Neural cell (in vitro differentiated cells): ENCODE data around the gene PLBD2. TPM values are rescaled to one million over a fixed set of nuclear protein-coding genes. Genes with fewer than 3 reads are reported as not detected.

Experiments
- H2AFZ ChIP-seq: fragments of 200-600, 300-800 bp; sonication (generic), shearing (Covaris generic); 2 replicates; pipeline ENCODE4 v1.6.0; 2014; ENCODE audit warnings: low read depth, mild to moderate bottlenecking, antibody characterized with exemption, low read length, moderate library complexity
- H3F3A ChIP-seq: fragments of 200-600 bp; shearing (Covaris generic); 2 replicates; pipeline ENCODE4 v1.6.1; 2016; ENCODE audit warnings: mild to moderate bottlenecking, moderate library complexity, mixed read lengths, antibody characterized with exemption, low read length; ENCODE audit not compliant: insufficient read depth, poor library complexity, severe bottlenecking
- H3K27ac ChIP-seq: fragments of 200-600, 300-800 bp; sonication (generic), shearing (Covaris generic); 2 replicates; pipeline ENCODE4 v1.5.1; 2014; ENCODE audit warnings: mild to moderate bottlenecking, low read length, moderate library complexity
- H3K27me3 ChIP-seq: fragments of 300-800, 200-600 bp; sonication (generic), shearing (Covaris generic); 2 replicates; pipeline ENCODE4 v1.6.0; 2014; ENCODE audit warnings: mild to moderate bottlenecking, low read depth, low read length, moderate library complexity; ENCODE audit not compliant: insufficient read depth
- H3K36me3 ChIP-seq: fragments of 300-800, 200-600 bp; sonication (generic), shearing (Covaris generic); 2 replicates; pipeline ENCODE4 v1.5.1; 2014; ENCODE audit warnings: mild to moderate bottlenecking, antibody characterized with exemption, low read length, moderate library complexity; ENCODE audit not compliant: insufficient read depth
- H3K4me2 ChIP-seq: fragments of 300-800, 200-600 bp; sonication (generic), shearing (Covaris generic); 2 replicates; pipeline ENCODE4 v1.6.0; 2014; ENCODE audit warnings: mild to moderate bottlenecking, low read length
- H3K4me3 ChIP-seq: fragments of 300-800, 200-600 bp; sonication (generic), shearing (Covaris generic); 2 replicates; pipeline ENCODE4 v1.5.1; 2014; ENCODE audit warnings: mild to moderate bottlenecking, low read length, moderate library complexity
- H3K79me2 ChIP-seq: fragments of 200-600 bp; shearing (Covaris generic); replicated peaks from 2 replicates; pipeline ENCODE4 v1.6.0; 2014; ENCODE audit warnings: mild to moderate bottlenecking, low read length, moderate library complexity; ENCODE audit not compliant: insufficient read depth
- H3K9ac ChIP-seq: fragments of 300-800, 200-600 bp; sonication (generic), shearing (Covaris generic); 2 replicates; pipeline ENCODE4 v1.6.1; 2016; ENCODE audit warnings: mild to moderate bottlenecking, low read length, mixed read lengths
- H3K9me2 ChIP-seq: fragments of 200-600 bp; shearing (Covaris generic); 2 replicates; pipeline ENCODE4 v1.6.1; 2016; ENCODE audit warnings: mild to moderate bottlenecking, low read length, mixed read lengths; ENCODE audit not compliant: insufficient read depth
- H3K9me3 ChIP-seq: fragments of 200-600, 300-800 bp; sonication (generic), shearing (Covaris generic); 2 replicates; pipeline ENCODE4 v1.6.1; 2016; ENCODE audit warnings: mild to moderate bottlenecking, mixed run types, low read length, moderate library complexity, mixed read lengths
- H4K20me1 ChIP-seq: fragments of 200-600 bp; shearing (Covaris generic); 2 replicates; pipeline ENCODE4 v1.6.1; 2016; ENCODE audit warnings: mild to moderate bottlenecking, mixed run types; ENCODE audit not compliant: insufficient read depth
- EP300 ChIP-seq: fragments of 450-650 bp; conservative IDR thresholded peaks from 2 replicates; pipeline ENCODE4 v1.6.1; 2014; ENCODE audit warnings: antibody characterized with exemption, mild to moderate bottlenecking, moderate library complexity; ENCODE audit not compliant: poor library complexity, severe bottlenecking
- EZH2 ChIP-seq: fragments of 200-600, 300-800 bp; shearing (Covaris generic), sonication (generic); IDR thresholded peaks from 2 replicates; pipeline ENCODE4 v1.6.1; 2014; ENCODE audit warnings: antibody characterized with exemption, low read length, borderline replicate concordance, mild to moderate bottlenecking; ENCODE audit not compliant: insufficient read depth, poor library complexity, severe bottlenecking
- MXI1 ChIP-seq: fragments of 450-650 bp; conservative IDR thresholded peaks from 2 replicates; pipeline ENCODE4 v1.6.1; 2014; ENCODE audit warnings: antibody characterized with exemption, mild to moderate bottlenecking; ENCODE audit not compliant: poor library complexity, severe bottlenecking
- POLR2AphosphoS5 ChIP-seq: IDR thresholded peaks from 2 replicates; pipeline ENCODE4 v1.6.1; 2012
- RAD21 ChIP-seq: fragments of 450-650 bp; conservative IDR thresholded peaks from 2 replicates; pipeline ENCODE4 v1.6.1; 2014; ENCODE audit warnings: antibody characterized with exemption, mild to moderate bottlenecking, moderate library complexity
- SMC3 ChIP-seq: fragments of 450-650 bp; conservative IDR thresholded peaks from 2 replicates; pipeline ENCODE4 v1.6.1; 2014; ENCODE audit warnings: antibody characterized with exemption, mild to moderate bottlenecking, moderate library complexity; ENCODE audit not compliant: poor library complexity
- TAF1 ChIP-seq: IDR thresholded peaks from 2 replicates; pipeline ENCODE4 v1.6.1; 2012; ENCODE audit warnings: low read depth
- polyA plus RNA-seq: library from polyadenylated mRNA; depleted of rRNA; stranded (reverse); fragments of >200 nt; gene quantifications from 2 replicates; pipeline ENCODE4 v1.2.3, GENCODE V29; 2014
- TF ChIP-seq, protein P1 (sequence below): fragments of 450-650 bp; IDR thresholded peaks from 2 replicates; pipeline ENCODE4 v1.5.1; 2014; ENCODE audit warnings: antibody characterized with exemption, mild to moderate bottlenecking, moderate library complexity; ENCODE audit not compliant: poor library complexity, severe bottlenecking
- TF ChIP-seq, protein P2 (sequence below): IDR thresholded peaks from 2 replicates; pipeline ENCODE4 v1.6.1; 2012; ENCODE audit warnings: borderline replicate concordance

PLBD2 gene
- polyA plus RNA-seq, 1 donor from 2014 or later: 4.8 TPM

DNA sequence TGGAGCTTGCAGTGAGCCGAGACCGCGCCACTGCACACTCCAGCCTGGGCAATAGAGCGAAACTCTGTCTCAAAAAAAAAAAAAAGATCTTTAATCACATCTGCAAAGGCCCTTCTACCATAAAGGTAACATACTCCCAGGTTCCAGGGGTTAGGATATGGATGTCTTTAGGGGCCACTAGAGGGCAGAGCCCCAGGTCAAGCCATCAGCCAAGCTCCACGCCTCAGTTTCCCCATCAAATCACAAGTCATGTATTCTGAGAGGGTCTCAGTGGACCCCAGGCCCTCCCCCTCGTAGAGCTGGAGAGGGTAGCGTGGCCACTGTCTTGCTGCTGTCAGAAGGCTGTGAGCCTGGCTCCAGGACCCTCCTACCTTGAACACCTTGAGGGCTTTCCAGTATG is 42.2 kb upstream of the PLBD2 start:
- no peaks in the 10 kb centered on the region for H3K79me2 ChIP-seq
- H3K9me3 ChIP-seq: no peaks in the 10 kb centered on the region
- H4K20me1 ChIP-seq: no peaks in the 10 kb centered on the region
- no peaks in the 10 kb centered on the region for H3F3A ChIP-seq
- H3K36me3 ChIP-seq: no peaks in the 10 kb centered on the region
- no peaks in the 10 kb centered on the region for H3K27me3 ChIP-seq
- H2AFZ ChIP-seq: no peak overlapping the region
- no peak overlapping the region for H3K9ac ChIP-seq
- TF ChIP-seq TAF1 (no peak), EZH2 (no peak), POLR2AphosphoS5 (no peak), RAD21 (no peak), SMC3 (no peak), EP300 (no peak), MXI1 (no peak)
- TF ChIP-seq, protein P1, sequence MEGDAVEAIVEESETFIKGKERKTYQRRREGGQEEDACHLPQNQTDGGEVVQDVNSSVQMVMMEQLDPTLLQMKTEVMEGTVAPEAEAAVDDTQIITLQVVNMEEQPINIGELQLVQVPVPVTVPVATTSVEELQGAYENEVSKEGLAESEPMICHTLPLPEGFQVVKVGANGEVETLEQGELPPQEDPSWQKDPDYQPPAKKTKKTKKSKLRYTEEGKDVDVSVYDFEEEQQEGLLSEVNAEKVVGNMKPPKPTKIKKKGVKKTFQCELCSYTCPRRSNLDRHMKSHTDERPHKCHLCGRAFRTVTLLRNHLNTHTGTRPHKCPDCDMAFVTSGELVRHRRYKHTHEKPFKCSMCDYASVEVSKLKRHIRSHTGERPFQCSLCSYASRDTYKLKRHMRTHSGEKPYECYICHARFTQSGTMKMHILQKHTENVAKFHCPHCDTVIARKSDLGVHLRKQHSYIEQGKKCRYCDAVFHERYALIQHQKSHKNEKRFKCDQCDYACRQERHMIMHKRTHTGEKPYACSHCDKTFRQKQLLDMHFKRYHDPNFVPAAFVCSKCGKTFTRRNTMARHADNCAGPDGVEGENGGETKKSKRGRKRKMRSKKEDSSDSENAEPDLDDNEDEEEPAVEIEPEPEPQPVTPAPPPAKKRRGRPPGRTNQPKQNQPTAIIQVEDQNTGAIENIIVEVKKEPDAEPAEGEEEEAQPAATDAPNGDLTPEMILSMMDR: no peak
- TF ChIP-seq, protein P2, sequence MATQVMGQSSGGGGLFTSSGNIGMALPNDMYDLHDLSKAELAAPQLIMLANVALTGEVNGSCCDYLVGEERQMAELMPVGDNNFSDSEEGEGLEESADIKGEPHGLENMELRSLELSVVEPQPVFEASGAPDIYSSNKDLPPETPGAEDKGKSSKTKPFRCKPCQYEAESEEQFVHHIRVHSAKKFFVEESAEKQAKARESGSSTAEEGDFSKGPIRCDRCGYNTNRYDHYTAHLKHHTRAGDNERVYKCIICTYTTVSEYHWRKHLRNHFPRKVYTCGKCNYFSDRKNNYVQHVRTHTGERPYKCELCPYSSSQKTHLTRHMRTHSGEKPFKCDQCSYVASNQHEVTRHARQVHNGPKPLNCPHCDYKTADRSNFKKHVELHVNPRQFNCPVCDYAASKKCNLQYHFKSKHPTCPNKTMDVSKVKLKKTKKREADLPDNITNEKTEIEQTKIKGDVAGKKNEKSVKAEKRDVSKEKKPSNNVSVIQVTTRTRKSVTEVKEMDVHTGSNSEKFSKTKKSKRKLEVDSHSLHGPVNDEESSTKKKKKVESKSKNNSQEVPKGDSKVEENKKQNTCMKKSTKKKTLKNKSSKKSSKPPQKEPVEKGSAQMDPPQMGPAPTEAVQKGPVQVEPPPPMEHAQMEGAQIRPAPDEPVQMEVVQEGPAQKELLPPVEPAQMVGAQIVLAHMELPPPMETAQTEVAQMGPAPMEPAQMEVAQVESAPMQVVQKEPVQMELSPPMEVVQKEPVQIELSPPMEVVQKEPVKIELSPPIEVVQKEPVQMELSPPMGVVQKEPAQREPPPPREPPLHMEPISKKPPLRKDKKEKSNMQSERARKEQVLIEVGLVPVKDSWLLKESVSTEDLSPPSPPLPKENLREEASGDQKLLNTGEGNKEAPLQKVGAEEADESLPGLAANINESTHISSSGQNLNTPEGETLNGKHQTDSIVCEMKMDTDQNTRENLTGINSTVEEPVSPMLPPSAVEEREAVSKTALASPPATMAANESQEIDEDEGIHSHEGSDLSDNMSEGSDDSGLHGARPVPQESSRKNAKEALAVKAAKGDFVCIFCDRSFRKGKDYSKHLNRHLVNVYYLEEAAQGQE: no peak
- no peak overlapping the region for H3K4me3 ChIP-seq
- H3K27ac ChIP-seq: no peak overlapping the region
- no peaks in the 10 kb centered on the region for H3K9me2 ChIP-seq
- H3K4me2 ChIP-seq: no peak overlapping the region

DNA sequence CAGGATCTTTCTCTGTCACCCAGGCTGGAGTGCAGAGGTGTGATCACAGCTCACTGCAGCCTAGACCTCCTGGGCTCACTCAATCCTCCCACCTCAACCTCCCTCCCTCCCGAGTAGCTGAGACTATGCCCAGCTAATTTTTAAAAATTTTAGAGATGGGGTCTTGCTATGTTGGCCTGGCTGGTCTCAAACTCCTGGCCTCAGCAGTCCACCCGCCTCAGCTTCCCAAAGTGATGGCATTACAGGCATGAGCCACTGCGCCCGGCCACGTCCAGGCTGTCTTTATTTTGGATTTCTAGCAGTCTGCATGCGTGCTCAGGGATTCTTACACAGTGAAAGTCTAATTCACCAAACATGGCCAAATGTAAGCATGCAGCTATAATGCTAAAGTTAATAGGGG is 41.3 kb upstream of the PLBD2 start:
- H3K9me3 ChIP-seq: no peaks in the 10 kb centered on the region
- no peaks in the 10 kb centered on the region for H3K27me3 ChIP-seq
- H3F3A ChIP-seq: no peaks in the 10 kb centered on the region
- TF ChIP-seq POLR2AphosphoS5 (no peak), EP300 (no peak)
- TF ChIP-seq, protein P1: no peak
- no peak overlapping the region for H3K9ac ChIP-seq
- no peaks in the 10 kb centered on the region for H3K36me3 ChIP-seq
- no peaks in the 10 kb centered on the region for H4K20me1 ChIP-seq
- H3K4me2 ChIP-seq: no peak overlapping the region
- H3K9me2 ChIP-seq: no peaks in the 10 kb centered on the region
- H3K4me3 ChIP-seq: no peak overlapping the region
- no peak overlapping the region for H2AFZ ChIP-seq
- H3K27ac ChIP-seq: no peak overlapping the region
- H3K79me2 ChIP-seq: no peaks in the 10 kb centered on the region
